Activated naive CD4-positive, alpha-beta T cell treated with anti-CD3 and anti-CD28 coated beads, Interleukin-2, amount 10 ng/mL, durations not matched to agents 7 days and 5 days (primary cell): Measurements from ENCODE around the gene PLD1.
"Not testable (repeated sequence)": the region's sequence is repeated elsewhere in the genome, so short reads cannot be mapped to it uniquely, and the experiment has no call there.

Source experiments
- CTCF ChIA-PET: fragments of 350-600 bp; sonication (Branson Sonifier 250); formaldehyde crosslinking; loops from one replicate; lab custom pipeline; 2021; ENCODE audit warnings: antibody characterized with exemption; lab: Charles Lee
- DNase-seq: peaks from one replicate; pipeline ENCODE4 v3.0.0-alpha.2; 2020
- H3K27ac Mint-ChIP-seq: one replicate; pipeline ENCODE4 v1.8.0; 2021; ENCODE audit warnings: mild to moderate bottlenecking, moderate library complexity, mixed read lengths
- H3K27me3 Mint-ChIP-seq: one replicate; pipeline ENCODE4 v1.8.0; 2021; ENCODE audit warnings: mild to moderate bottlenecking, mixed read lengths
- H3K36me3 Mint-ChIP-seq: one replicate; pipeline ENCODE4 v1.8.0; 2021; ENCODE audit warnings: mixed read lengths
- H3K4me1 Mint-ChIP-seq: one replicate; pipeline ENCODE4 v1.8.0; 2021; ENCODE audit warnings: mixed read lengths
- H3K4me3 Mint-ChIP-seq: one replicate; pipeline ENCODE4 v1.8.0; 2021; ENCODE audit warnings: mild to moderate bottlenecking, moderate library complexity, mixed read lengths
- H3K9me3 Mint-ChIP-seq: one replicate; pipeline ENCODE4 v1.8.0; 2021; ENCODE audit warnings: mixed read lengths

Gene PLD1

GRCh38 chr3:171753025-171753472 lies 57.2 kb downstream of the PLD1 start:
- Mint-ChIP-seq H3K4me3 (no peak overlapping the region), H3K4me1 (no peaks in the 10 kb centered on the region), H3K27ac (no peak overlapping the region), H3K36me3 (no peaks in the 10 kb centered on the region), H3K27me3 (no peaks in the 10 kb centered on the region), H3K9me3 (no peaks in the 10 kb centered on the region)
- no peak for DNase-seq
- CTCF ChIA-PET, result no interaction called here

GRCh38 chr3:171752329-171752728 lies 58.0 kb downstream of the PLD1 start:
- H3K4me1 Mint-ChIP-seq, result no peaks in the 10 kb centered on the region
- DNase-seq, result no peak
- no peak overlapping the region for H3K27ac Mint-ChIP-seq
- no peaks in the 10 kb centered on the region for H3K36me3 Mint-ChIP-seq
- no peaks in the 10 kb centered on the region for H3K9me3 Mint-ChIP-seq
- CTCF ChIA-PET, result interaction anchor here (1.2 kb wide), 1 partner anchor 19 kb away, joined by 3 read pairs; no protein-coding TSS in a partner anchor
- H3K4me3 Mint-ChIP-seq, result no peak overlapping the region
- peaks cover under 1% of the 10 kb centered on the region for H3K27me3 Mint-ChIP-seq

GRCh38 chr3:171749124-171749523 lies 61.2 kb downstream of the PLD1 start:
- DNase-seq, result no peak
- no peak overlapping the region for H3K27ac Mint-ChIP-seq
- H3K27me3 Mint-ChIP-seq, result peaks cover 14% of the 10 kb centered on the region
- no peaks in the 10 kb centered on the region for H3K4me1 Mint-ChIP-seq
- H3K4me3 Mint-ChIP-seq, result no peak overlapping the region
- H3K36me3 Mint-ChIP-seq, result no peaks in the 10 kb centered on the region
- CTCF ChIA-PET, result no interaction called here
- no peaks in the 10 kb centered on the region for H3K9me3 Mint-ChIP-seq

GRCh38 chr3:171748064-171748924 lies 62.0 kb downstream of the PLD1 start:
- no peaks in the 10 kb centered on the region for H3K4me1 Mint-ChIP-seq
- DNase-seq, result no peak
- no peak overlapping the region for H3K27ac Mint-ChIP-seq
- H3K4me3 Mint-ChIP-seq, result no peak overlapping the region
- CTCF ChIA-PET, result no interaction called here
- no peaks in the 10 kb centered on the region for H3K36me3 Mint-ChIP-seq
- no peaks in the 10 kb centered on the region for H3K9me3 Mint-ChIP-seq
- H3K27me3 Mint-ChIP-seq, result peaks cover 15% of the 10 kb centered on the region

- Mint-ChIP-seq H3K9me3 (no peaks in the 10 kb centered on the region), H3K4me1 (no peaks in the 10 kb centered on the region), H3K4me3 (no peak overlapping the region), H3K27me3 (peaks cover 15% of the 10 kb centered on the region), H3K27ac (peak overlapping the region; percentile 6), H3K36me3 (no peaks in the 10 kb centered on the region)
- CTCF ChIA-PET, result no interaction called here
- DNase-seq, result no peak
Observed at GRCh38 chr3:171747223-171747920, 62.9 kb downstream of the PLD1 start.

- DNase-seq, H3K36me3 Mint-ChIP-seq, H3K4me3 Mint-ChIP-seq, H3K9me3 Mint-ChIP-seq, H3K4me1 Mint-ChIP-seq, CTCF ChIA-PET: not testable (repeated sequence)
- peaks cover 15% of the 10 kb centered on the region for H3K27me3 Mint-ChIP-seq
- peak overlapping the region; percentile 6 for H3K27ac Mint-ChIP-seq
Observed at GRCh38 chr3:171746320-171747222, 63.7 kb downstream of the PLD1 start.

GRCh38 chr3:171745577-171746319 lies 64.5 kb downstream of the PLD1 start:
- CTCF ChIA-PET, result no interaction called here

GRCh38 chr3:171744158-171744741 lies 66.0 kb downstream of the PLD1 start:
- Mint-ChIP-seq H3K27me3 (peaks cover 15% of the 10 kb centered on the region), H3K36me3 (no peaks in the 10 kb centered on the region), H3K4me1 (no peaks in the 10 kb centered on the region), H3K4me3 (no peak overlapping the region), H3K27ac (no peak overlapping the region), H3K9me3 (no peaks in the 10 kb centered on the region)
- CTCF ChIA-PET, result interaction anchor here (1.5 kb wide), 1 partner anchor 28 kb away, joined by 7 read pairs; no protein-coding TSS in a partner anchor
- no peak for DNase-seq

More at GRCh38 chr3:171745577-171746319, 64.5 kb downstream of the PLD1 start:
- Mint-ChIP-seq H3K4me3 (no peak overlapping the region), H3K36me3 (no peaks in the 10 kb centered on the region), H3K27ac (no peak overlapping the region), H3K27me3 (peaks cover 15% of the 10 kb centered on the region), H3K4me1 (no peaks in the 10 kb centered on the region), H3K9me3 (no peaks in the 10 kb centered on the region)
- no peak for DNase-seq

GRCh38 chr3:171743327-171744157 lies 66.7 kb downstream of the PLD1 start:
- no peaks in the 10 kb centered on the region for H3K4me1 Mint-ChIP-seq
- CTCF ChIA-PET, result interaction anchor here (1.5 kb wide), 1 partner anchor 28 kb away, joined by 7 read pairs; no protein-coding TSS in a partner anchor
- no peaks in the 10 kb centered on the region for H3K9me3 Mint-ChIP-seq

GRCh38 chr3:171741377-171741776 lies 68.9 kb downstream of the PLD1 start:
- no peaks in the 10 kb centered on the region for H3K36me3 Mint-ChIP-seq
- H3K4me1 Mint-ChIP-seq, result no peaks in the 10 kb centered on the region
- H3K4me3 Mint-ChIP-seq, result no peak overlapping the region
- H3K27ac Mint-ChIP-seq, result no peak overlapping the region
- peaks cover 8% of the 10 kb centered on the region for H3K27me3 Mint-ChIP-seq
- H3K9me3 Mint-ChIP-seq, result no peaks in the 10 kb centered on the region
- CTCF ChIA-PET, result no interaction called here
- no peak for DNase-seq

More at GRCh38 chr3:171743327-171744157, 66.7 kb downstream of the PLD1 start:
- no peak for DNase-seq
- Mint-ChIP-seq H3K27ac (no peak overlapping the region), H3K36me3 (no peaks in the 10 kb centered on the region), H3K27me3 (peaks cover 15% of the 10 kb centered on the region), H3K4me3 (no peak overlapping the region)

GRCh38 chr3:171736556-171736955 lies 73.7 kb downstream of the PLD1 start:
- no peaks in the 10 kb centered on the region for H3K9me3 Mint-ChIP-seq
- H3K27me3 Mint-ChIP-seq, result no peaks in the 10 kb centered on the region
- no peak overlapping the region for H3K4me3 Mint-ChIP-seq
- no peaks in the 10 kb centered on the region for H3K4me1 Mint-ChIP-seq
- no peaks in the 10 kb centered on the region for H3K36me3 Mint-ChIP-seq
- CTCF ChIA-PET, result no interaction called here
- no peak overlapping the region for H3K27ac Mint-ChIP-seq
- no peak for DNase-seq

- H3K27ac Mint-ChIP-seq, result no peak overlapping the region
- no peak for DNase-seq
- no peak overlapping the region for H3K4me3 Mint-ChIP-seq
- H3K27me3 Mint-ChIP-seq, result no peaks in the 10 kb centered on the region
- no peaks in the 10 kb centered on the region for H3K9me3 Mint-ChIP-seq
- no peaks in the 10 kb centered on the region for H3K36me3 Mint-ChIP-seq
- CTCF ChIA-PET, result interaction anchor here (0.5 kb wide), 1 partner anchor 60 kb away, joined by 3 read pairs; no protein-coding TSS in a partner anchor
- no peaks in the 10 kb centered on the region for H3K4me1 Mint-ChIP-seq
Observed at GRCh38 chr3:171733561-171733960, 76.7 kb downstream of the PLD1 start.
